CD4-positive, alpha-beta T cell treated with Interleukin-21 for 1 hour (primary cell): ENCODE results near the gene FSTL4.

Source experiments
- DNase-seq: peaks from one replicate; pipeline ENCODE4 v3.0.0-alpha.2; 2020

FSTL4 gene

DNA sequence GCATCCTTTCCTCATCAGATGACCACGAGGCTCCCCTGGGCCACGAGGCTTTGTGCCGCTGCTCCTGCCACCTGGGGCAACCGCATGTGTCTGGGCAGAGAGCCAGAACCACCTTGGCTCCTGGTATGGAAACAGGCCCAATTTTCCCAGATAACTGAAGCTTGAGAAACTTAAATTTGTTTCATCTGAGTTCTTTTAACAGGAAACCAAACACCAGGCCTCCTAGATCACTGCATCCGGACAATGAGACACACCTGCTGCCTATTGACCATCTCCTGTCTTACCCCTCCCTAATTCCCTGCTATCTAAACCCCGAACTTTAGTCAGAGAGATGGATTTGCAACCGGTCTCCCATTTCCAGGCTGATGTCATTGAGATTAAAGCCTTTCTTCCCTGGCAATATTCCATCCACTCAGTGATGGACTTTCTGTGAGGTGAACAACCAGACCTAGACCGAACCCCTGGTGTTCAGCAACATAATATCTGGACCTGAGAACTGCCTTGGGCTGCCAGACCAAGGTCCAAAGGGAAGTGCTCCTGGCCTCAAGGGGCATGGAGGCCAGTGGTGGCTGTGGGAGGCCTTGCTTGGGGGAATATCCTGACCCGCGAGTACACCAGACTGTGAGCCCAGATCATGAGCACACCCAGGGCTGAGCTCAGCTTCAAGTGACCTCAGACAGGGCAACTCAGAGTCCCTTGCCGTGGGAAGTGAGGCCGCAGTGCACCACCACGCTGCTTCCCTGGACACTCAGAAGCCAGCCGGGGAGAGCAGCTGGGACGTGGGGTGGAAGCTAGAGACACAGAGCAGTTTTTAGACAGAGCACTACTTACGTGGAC is 360.8 kb downstream of the FSTL4 start:
- no peak for DNase-seq

DNA sequence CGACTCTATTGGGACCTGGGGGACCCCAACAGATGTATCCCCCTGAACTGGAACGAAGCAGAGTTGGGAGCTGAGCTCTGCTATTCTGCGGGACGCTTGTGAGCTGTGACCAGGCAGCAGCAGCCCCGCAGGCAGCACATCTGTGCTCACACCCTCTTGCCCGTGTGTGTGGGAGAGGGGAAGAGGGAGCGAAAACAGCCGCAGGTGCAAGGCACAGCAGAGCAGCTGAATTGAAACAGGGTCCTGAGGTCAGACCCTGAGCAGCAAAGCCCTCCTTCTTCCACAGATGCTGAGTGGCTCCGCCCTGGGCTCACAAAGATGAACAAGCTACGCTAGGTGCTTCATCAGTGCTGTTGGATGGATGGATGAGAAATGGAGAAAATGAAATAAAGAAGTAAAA is 361.8 kb downstream of the FSTL4 start:
- no peak for DNase-seq

DNA sequence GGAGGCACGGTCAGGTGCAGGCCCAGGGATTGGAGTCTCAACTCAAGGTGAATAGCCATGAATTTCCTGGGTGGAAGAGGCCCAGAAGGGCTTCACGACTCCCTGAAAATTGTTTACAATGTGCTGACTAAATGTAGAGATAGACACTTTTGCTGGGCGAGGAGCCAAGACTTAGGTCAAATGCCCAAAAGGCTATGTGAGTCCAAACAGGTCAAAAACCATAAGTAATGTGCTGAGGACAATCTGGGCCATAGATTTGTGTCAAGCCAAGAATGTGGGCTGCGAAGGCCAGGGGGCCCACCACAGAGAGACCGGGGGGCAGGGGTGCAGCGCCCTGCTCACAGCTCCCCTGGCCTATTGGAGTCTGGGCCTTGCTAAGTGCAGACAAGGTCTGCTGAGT is 362.7 kb downstream of the FSTL4 start:
- no peak for DNase-seq

DNA sequence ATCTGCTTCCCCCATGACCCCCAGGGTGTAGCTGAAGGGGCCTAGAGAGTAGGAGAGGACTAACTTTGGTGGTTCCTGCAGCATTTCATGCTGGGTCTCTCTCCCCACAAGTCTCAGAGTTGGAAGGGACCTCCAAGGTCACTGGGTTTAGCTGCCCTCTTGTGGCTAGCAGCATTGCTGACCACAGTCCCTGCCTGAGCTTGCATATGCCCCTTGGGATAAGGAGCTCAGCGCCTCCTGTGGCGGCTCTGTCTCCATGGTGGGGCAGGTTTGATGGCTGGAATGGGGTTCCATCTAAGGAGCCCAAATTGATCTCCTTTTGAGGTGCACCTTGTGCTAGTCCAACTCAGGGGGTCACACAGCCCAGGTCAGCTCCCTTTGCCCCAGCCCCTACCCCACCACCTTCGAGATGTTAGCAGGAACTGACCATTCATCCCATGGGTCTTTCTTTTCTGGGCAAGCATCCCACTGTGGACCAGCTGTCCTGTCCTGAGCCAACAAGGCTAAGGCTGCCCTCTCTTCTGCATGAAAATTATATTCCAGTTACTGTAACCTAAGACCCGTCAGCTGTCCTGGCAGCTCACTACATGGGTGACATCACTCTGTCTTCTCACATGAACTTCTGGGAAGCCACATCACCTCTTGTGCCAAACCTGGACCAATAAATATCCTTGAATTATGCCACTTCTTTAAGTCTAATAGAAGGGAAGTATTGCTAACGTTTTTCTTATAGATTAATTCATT is 364.3 kb downstream of the FSTL4 start:
- DNase-seq: no peak

DNA sequence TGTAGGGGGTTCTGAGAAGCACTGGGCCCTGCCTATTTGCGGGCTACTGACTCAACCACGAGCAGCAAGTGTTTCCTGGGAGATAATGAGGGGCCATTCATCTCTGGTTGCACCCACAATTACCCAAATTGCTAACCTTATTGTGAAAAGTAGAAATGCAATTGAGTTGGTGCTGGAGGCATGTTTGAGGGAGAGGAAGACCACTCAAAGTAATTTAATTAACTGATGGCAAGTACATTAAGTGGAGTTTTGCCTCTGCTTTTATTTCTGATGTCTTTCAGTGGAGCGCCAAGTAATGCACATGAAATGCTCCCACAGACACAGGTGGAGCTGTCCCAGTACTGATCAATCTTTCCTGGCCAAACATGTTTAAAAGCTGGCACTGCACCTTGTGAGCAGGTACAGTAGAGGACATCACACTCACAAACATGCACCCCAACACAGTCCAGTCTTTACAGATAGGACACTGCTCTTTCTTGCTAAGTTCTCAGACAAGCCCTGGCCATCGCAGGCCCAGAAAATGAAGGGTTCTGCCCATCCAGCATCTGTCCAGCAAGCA is 365.1 kb downstream of the FSTL4 start:
- DNase-seq: no peak

DNA sequence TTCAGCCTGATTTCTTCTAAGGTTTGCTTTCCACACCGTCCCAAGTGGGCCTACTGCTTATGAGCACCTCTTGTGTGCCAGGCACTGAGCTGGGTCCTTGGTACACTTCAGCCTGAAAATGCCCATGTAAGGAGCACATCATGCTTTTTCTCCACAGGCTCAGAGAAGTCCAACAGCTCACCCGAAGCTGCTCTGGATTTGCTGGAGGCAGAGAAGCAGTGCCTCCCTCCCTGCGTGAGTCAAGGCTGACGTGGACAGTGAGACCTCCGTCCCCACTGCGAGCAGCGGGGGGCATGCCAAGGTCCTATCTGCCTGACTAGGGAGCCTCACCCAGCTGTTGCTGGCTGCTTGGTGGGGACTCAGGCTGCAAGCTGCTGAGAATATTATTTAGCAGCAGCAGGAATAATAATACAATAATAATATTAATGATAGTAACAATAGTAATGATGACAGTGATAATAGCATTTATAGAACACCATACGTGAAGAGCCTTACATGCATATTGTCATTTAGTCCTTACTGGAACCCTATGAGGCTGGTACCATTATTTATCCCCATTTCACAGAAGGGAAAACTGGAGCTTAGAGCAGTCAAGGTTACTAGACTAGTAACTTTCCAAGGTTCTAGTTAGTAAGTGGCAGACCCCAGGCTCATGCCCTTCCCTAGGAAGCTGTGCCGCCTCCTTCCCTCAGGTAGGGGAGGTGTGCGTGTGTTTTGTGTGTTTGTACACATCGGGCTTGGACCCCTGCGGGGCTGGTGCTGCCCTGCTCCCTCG is 365.8 kb downstream of the FSTL4 start:
- DNase-seq: no peak

DNA sequence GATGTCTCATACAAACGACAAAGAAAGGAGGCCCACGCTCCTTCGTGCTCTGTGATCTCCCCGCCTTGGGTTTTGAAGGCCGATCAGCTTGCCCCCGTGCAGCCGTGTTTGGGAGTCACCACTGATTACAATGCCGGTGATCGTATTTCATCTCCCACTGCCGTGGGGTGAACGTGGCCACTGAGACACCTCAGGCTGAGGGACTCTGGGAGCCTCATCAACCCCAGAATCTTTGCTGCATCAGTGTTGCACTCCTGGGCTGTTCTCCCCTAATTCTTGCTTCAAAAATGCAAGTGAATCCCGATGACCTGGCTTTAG is 366.3 kb downstream of the FSTL4 start:
- DNase-seq: no peak

DNA sequence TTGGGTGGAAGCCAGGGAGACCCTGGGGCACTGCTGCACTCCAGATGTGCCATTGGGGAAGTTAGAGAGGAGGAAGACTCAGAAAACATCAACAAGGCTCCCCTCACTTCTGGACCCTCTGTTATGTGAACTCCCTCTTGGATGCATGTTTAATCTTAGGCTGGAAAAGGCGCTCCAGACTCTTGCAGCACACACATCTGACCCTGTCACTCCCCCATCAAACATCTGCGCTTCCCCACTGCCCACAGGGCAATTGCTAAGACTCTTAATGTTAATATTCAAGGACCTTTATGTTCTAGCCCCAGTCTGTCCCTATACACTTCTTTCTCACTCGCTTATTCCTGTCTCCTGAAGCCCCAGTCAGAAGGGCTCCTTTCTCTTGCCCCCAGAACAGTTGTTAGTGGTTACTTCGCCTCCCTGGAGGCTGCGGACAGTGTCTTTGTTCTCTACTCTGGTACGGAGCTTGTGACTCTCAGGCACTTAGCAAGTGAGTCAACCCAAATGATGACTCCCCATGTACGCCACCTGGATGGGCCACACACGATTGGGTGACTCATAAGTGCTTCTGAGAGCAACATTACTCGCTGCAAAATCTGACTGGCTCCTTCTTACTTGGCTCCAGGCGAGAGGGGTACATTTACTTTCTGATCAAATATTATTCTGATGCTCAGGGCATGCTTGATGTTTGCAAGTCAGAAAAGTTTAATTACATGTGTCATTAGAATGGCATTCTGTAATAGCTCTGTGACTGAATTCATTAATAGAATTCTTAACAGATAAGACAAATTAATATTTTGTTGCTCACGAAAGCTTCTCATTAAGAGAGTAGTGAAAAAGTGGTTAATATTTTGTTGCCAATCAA is 366.9 kb downstream of the FSTL4 start:
- DNase-seq: no peak

DNA sequence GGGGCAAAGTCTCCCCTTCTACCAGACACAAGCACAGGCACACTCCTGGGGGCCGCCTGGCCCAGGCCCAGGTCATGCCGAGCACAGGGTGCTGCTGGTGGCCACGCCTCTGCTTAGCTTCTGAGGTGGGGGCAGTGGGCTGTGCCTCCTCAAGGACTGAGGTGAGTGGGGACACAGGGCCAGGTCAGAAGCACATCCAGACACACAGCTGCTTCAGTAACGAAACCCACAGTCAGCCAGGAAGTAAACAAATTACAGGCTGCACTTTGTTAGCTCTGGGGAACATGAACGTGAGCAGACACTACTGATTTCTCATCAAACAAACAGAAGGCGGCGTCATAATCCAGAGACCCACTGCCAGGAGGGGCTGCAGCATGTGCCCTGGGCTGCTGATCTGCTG is 368.1 kb downstream of the FSTL4 start:
- no peak for DNase-seq

DNA sequence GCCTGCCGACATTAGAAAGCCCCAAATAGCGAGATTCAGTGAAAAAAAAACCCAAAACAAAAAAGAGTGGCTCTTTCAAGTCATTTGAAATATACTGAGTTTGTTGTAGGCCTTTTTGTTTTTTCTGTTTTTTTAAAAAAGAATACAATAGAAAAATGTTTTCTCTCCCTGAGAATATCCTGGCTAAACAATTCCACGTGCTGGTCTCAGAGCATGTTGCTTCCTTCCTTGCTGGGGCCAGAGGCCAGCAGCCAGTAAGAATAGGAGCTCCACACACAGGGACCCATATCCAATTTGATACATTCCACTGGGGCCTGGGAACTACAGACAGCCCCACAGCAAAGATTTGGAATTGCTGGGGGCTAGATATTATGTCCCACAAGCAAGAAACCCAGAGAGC is 369.1 kb downstream of the FSTL4 start:
- DNase-seq: no peak

DNA sequence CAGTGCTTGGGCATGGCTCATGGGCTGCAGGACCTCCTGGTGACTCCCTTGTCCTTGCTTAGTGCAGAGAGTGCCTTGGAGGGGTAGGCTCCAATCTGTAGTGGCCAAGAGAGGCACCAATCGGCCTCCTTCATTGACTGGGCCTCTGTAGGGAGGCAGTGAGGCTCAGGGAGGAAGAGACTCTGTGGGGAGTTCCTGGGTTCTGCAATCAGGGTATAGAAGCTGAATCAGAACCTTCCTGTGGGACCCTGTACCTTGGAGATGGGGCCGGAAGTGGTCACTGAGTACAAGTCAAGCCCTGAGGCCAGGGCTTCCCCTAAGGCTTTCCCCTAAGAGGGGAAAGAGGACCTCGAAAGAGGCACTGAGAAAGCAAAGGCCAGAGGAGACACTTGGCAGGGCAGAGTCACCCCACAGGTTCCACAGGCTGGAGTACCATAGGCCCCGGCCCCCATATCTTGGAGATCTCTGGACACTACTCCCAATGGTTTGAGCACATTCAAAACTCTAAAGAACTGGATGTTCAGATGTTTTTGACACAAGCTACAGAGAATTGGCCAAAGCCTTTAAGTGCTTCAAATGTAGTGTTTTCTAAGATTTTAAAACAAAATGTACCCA is 370.0 kb downstream of the FSTL4 start:
- no peak for DNase-seq

DNA sequence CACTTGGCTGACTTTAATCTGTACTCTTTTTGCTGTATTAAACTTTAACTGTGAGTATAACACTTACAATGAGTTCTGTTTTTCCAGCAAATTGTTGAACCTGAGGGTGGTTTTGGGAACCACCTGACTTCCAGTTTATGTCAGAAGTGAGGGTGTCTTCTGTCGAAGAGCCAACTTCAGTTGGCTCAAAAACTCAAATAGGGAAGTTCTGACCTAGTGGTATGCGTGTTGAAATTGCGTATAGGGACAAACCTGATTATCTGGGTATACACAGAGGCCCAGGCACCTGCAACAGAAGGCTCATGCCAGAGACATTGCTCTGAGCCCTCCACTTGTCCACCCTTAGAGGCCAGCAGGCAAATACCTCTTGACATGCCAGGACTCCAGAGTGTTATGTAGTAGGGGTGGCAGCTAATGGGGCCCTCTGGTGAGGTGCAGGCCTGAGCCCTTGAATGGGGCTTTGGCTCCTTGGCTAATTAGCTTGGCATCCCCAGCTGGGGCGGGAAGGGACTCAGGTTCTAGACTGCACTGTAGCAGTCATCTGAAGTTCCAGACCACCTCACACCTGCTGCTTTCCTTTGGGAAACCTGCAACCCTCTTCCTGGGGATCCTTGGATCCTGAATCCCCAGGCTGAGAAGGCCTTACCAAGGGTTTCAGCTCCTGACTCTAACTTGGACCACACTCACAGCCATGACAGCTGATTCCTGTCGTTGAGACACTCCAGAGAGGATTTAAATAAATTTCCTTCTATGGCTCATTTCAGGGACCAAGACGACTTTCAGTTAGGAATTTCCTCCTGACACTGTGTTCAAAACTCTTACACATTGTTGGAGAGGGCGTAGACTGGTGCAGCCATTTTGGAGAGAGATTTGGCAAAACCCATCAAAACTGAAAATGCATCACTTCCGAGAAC is 370.9 kb downstream of the FSTL4 start:
- DNase-seq: no peak

DNA sequence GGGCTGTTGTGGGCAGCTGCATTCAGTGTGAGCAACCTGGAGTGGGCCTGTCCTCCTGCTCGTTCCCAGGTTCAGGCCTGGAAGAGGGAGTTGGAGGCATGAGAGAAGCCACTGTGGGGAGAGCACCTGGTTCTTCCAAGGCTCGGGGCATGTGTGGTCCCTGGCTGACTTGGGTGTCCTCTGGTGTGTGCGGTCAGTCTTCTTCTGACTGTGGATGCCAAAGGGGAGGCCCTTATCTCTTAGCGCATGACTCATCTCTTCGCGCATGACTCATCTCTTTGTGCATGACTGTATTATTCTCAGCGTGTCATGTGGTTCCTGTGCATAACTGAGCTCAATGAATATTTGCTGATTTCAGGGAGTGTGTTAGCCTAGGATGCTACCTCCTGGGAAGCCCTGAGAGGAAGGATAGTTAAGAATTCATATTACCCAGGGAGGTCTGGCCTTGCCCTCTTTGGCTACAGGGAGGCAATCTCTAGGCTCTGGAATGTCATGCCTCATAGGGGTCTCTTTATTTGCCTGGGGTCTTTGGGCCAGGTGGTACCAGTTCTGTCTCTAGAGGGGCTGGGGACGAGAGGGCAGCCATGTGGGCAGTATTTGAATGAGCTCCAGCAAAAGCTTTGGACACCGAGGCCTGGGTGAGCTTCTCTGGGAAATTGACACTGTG is 371.8 kb downstream of the FSTL4 start:
- DNase-seq: no peak

DNA sequence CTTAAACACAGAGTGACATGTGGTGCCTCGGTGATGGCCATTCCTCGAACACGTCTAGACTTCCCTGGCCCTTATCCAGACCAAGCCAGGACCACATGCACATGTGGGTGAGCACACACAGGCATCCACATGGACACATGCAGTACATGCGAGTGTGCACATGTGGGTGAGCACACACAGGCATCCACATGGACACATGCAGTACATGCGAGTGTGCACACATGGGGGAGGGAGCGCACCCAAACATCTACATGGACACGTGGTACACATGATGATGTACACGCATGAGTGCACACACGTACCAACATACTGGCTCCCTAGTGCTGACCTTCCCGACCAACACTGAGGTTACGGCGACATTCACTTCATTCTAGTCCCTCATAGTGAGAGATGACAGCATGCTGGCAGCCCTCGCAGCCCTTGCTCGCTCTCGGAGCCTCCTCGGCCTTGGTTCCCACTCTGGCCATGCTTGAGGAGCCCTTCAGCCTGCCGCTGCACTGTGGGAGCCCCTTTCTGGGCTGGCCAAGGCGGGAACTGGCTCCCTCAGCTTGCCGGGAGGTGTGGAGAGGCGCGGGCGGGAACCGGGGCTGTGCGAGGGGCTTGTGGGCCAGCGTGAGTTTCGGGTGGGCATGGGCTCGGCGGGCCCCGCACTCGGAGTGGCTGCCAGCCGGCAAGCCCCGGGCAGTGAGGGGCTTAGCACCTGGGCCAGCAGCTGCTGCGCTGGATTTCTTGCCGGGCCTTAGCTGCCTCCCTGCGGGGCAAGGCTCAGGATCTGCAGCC is 373.7 kb downstream of the FSTL4 start:
- no peak for DNase-seq

DNA sequence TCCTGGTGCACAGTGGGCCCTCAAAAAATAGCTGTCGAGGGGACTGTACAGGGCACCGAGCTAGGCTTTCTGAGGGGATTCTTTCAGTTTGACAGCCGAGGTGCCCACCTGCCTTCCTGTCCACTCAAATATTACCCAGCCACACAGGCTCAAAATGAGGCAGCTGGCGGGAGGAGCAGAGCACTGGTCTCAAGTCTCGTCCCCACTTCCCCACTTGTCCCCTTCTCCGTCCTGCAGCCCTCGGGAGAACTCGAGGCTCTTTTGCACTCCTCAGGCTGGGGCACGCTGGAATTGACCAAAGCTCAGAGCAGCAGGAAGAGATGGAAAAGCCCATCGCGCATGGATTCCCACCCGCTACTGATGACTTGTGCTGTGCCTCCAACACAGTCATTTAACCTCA is 375.4 kb downstream of the FSTL4 start:
- no peak for DNase-seq

DNA sequence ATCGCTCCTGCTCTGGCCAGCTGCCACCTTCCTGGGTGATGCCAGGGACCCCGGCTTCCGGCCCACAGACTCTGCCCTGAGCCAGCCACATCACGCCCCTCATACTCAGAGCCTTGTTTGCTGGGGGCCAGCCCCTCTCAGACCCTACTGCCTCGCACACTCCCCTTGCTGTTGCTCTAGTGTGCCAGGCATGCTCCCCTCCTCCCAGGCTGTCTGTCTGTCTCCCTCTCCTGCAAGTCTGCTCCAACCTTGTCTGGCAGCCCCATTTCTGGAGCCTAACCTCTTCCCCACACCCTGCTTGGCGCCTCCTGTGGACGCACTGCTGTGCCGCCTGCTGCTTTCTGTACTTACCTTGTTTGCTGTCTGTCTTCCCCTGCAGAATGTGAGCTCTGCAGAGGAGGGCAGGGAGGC is 375.8 kb downstream of the FSTL4 start:
- DNase-seq: no peak

DNA sequence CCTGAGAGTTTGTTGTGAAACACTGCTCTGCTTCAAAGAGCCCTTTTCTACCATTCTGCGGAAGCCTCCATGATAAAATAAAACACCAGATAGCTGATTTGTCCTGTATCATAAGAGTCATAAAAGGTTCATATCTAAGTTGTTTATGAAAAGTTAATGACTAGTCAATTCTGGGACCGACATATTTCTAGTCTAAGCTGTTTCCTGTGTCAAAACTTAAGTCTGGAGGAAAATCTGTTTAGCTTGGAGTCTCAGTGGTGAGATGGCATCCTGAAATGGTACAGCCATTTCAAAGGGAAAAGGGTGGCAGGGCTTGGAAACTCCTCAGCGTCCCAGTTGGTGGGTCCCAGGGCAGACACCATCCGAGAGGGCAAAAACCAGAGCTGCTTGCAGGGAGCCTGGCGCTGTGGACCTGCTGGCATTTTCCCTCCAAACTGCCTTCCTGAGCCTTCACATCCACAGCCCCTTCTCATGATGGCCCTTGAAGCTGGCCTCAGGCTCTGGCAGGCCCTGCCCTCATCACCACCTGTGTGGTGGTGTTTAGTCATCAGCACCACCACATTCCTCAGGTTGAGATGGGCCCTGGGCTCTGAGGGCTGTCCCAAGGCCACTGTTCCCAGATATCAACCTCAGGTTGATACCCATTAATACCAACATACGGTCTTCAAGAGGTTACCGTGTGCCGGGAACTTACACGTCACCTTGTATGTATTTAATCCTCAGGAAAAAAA is 376.5 kb downstream of the FSTL4 start:
- DNase-seq: no peak

DNA sequence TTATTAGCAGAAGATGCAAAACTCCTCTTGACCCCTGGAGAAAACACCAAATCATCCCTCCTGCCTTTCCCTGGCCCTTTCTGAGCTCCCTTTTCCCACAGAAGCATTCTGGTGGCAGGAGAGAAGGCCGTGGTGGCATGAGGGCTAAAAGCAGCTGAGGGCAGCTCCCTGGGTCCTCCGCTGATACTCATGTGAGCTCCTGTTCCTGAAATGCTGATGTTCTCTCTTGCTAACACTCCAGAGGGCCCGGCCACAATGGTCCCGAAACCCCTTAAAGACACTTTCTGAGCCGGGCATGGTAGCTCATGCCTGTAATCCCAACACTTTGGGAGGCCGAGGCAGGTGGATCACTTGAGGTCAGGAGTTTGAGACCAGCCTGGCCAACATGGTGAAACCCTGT is 377.4 kb downstream of the FSTL4 start:
- DNase-seq: no peak

DNA sequence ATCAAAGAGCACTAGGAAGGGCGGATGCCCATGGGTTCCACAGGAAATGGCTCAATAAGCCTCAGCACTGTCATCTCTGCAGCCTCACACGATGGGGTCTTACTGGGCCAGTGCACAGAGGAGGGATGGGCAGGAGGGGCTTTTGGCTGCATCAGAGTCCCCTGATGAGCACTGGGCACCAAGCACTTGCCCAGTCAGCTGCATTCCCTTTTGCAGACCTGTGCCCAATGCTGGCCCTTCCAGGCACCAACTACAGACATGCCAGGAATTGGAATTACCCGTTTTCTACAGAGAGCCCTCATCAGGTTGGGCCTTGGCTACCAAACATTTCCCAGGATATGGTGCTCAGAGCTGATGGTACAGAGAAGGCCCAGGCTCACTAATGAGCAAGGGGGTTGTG is 378.1 kb downstream of the FSTL4 start:
- no peak for DNase-seq
